H1 (cell line): ENCODE data around the gene KIAA1328. TPM values are rescaled to one million over a fixed set of nuclear protein-coding genes. Genes with fewer than 3 reads are reported as not detected.

Experiments
- CTCF ChIA-PET: fragments of 300-600 bp; sonication (Branson Sonifier 250); formaldehyde crosslinking; loops from one replicate; lab custom pipeline; 2021; ENCODE audit not compliant: partially characterized antibody; lab: Charles Lee
- POLR2A ChIA-PET: fragments of 300-600 bp; sonication (Branson Sonifier 250); formaldehyde crosslinking; loops from one replicate; lab custom pipeline; 2021; ENCODE audit warnings: inconsistent platforms; ENCODE audit not compliant: partially characterized antibody; lab: Charles Lee
- DNase-seq, 2 experiments: peaks; one replicate each; pipeline versions ENCODE4 v3.0.0 to v3.0.0-alpha.2; 2010 to 2022; ENCODE audit warnings: low spot score in 2 of 2, low read depth in 1 of 2, mixed read lengths in 1 of 2
- FAIRE-seq: peaks from 2 replicates; lab custom pipeline; 2011; peaks lifted over from hg19 to GRCh38; lab: Jason Lieb, UNC
- H2AFZ ChIP-seq: 2 replicates; pipeline ENCODE4 v1.8.1; 2012; ENCODE audit warnings: low read length, inconsistent platforms
- H2AK5ac ChIP-seq: 2 replicates; pipeline ENCODE4 v1.6.1; 2013; ENCODE audit warnings: low read depth, low read length
- H2BK120ac ChIP-seq: replicated peaks from 2 replicates; pipeline ENCODE3; 2013; ENCODE audit warnings: low read depth, low read length, inconsistent platforms
- H2BK12ac ChIP-seq: 2 replicates; pipeline ENCODE4 v1.6.1; 2013; ENCODE audit warnings: low read depth, low read length
- H2BK15ac ChIP-seq: 2 replicates; pipeline ENCODE4 v1.6.1; 2013; ENCODE audit warnings: low read length
- H2BK20ac ChIP-seq: 2 replicates; pipeline ENCODE4 v1.6.1; 2013; ENCODE audit warnings: low read length
- H2BK5ac ChIP-seq: 2 replicates; pipeline ENCODE4 v1.6.1; 2013; ENCODE audit warnings: low read depth, low read length
- H3K14ac ChIP-seq: 2 replicates; pipeline ENCODE4 v1.6.1; 2013; ENCODE audit warnings: inconsistent platforms; ENCODE audit not compliant: insufficient read length
- H3K18ac ChIP-seq: 2 replicates; pipeline ENCODE4 v1.6.1; 2013; ENCODE audit warnings: low read length; ENCODE audit errors: extremely low read depth
- H3K23ac ChIP-seq: 2 replicates; pipeline ENCODE4 v1.6.1; 2013; ENCODE audit warnings: inconsistent platforms; ENCODE audit not compliant: insufficient read length
- H3K23me2 ChIP-seq: 2 replicates; pipeline ENCODE4 v1.6.1; 2013; ENCODE audit warnings: low read depth, low read length
- H3K27ac ChIP-seq: 2 replicates; pipeline ENCODE4 v1.6.1; 2011; ENCODE audit warnings: low read depth, low read length, inconsistent platforms
- H3K27me3 ChIP-seq, 4 experiments: replicated peaks in 1 of 4; 1 replicate in 1 of 4; 2 replicates in 3 of 4; pipeline versions ENCODE4 v1.6.1 to v1.8.1; 2011 to 2013; ENCODE audit warnings: low read length in 3 of 4, mild to moderate bottlenecking in 3 of 4, inconsistent platforms in 2 of 4, mixed read lengths in 2 of 4, moderate library complexity in 1 of 4; ENCODE audit not compliant: control insufficient read depth in 3 of 4, insufficient read depth in 3 of 4; ENCODE audit errors: extremely low read depth in 1 of 4
- H3K36me3 ChIP-seq, 4 experiments: 2 replicates each; pipeline versions ENCODE4 v1.6.1 to v1.8.1; 2011 to 2013; ENCODE audit warnings: mild to moderate bottlenecking in 4 of 4, low read length in 3 of 4, moderate library complexity in 2 of 4, control low read depth in 1 of 4, inconsistent platforms in 1 of 4; ENCODE audit not compliant: insufficient read depth in 4 of 4, control insufficient read depth in 2 of 4
- H3K4ac ChIP-seq: replicated peaks from 2 replicates; pipeline ENCODE3; 2013; ENCODE audit warnings: low read length, low read depth, mixed read lengths, inconsistent platforms; ENCODE audit not compliant: insufficient read length
- H3K4me1 ChIP-seq, 4 experiments: replicated peaks in 1 of 4; 1 replicate in 1 of 4; 2 replicates in 3 of 4; pipeline versions ENCODE4 v1.6.1 to v1.8.1; 2011 to 2013; ENCODE audit warnings: low read length in 3 of 4, inconsistent platforms in 2 of 4, mixed read lengths in 1 of 4; ENCODE audit not compliant: insufficient read depth in 4 of 4, control insufficient read depth in 3 of 4
- H3K4me2 ChIP-seq, 2 experiments: 2 replicates each; pipeline versions ENCODE4 v1.6.1 to v1.8.1; 2011 to 2013; ENCODE audit warnings: low read depth in 2 of 2, low read length in 2 of 2, control low read depth in 1 of 2, inconsistent platforms in 1 of 2, mild to moderate bottlenecking in 1 of 2; ENCODE audit not compliant: insufficient read depth in 1 of 2
- H3K4me3 ChIP-seq, 4 experiments: fragments of 200-600, 300-600 bp in 1 of 4; sonication (generic), shearing (Covaris generic), sonication (Bioruptor Twin) in 1 of 4; 2 replicates each; pipeline versions ENCODE4 v1.5.1 to v1.8.1; 2011 to 2016; ENCODE audit warnings: low read length in 4 of 4, low read depth in 3 of 4, control low read depth in 2 of 4, inconsistent platforms in 2 of 4, mild to moderate bottlenecking in 2 of 4, mixed read lengths in 1 of 4, moderate library complexity in 1 of 4; ENCODE audit not compliant: insufficient read depth in 2 of 4; ENCODE audit errors: extremely low read depth in 1 of 4
- H3K56ac ChIP-seq: replicated peaks from 2 replicates; pipeline ENCODE3; 2013; ENCODE audit warnings: low read depth, mild to moderate bottlenecking, mixed read lengths, low read length, inconsistent platforms; ENCODE audit not compliant: insufficient read length
- H3K79me1 ChIP-seq: 2 replicates; pipeline ENCODE4 v1.6.1; 2013; ENCODE audit warnings: low read depth, low read length, control low read depth
- H3K79me2 ChIP-seq, 2 experiments: 2 replicates each; pipeline versions ENCODE4 v1.6.1 to v1.8.1; 2012 to 2013; ENCODE audit warnings: low read length in 2 of 2, mild to moderate bottlenecking in 2 of 2, inconsistent platforms in 1 of 2; ENCODE audit not compliant: insufficient read depth in 2 of 2, control insufficient read depth in 1 of 2
- H3K9ac ChIP-seq, 4 experiments: replicated peaks in 1 of 4; 1 replicate in 1 of 4; 2 replicates in 3 of 4; pipeline versions ENCODE4 v1.6.1 to v1.8.1; 2011 to 2013; ENCODE audit warnings: low read depth in 3 of 4, low read length in 3 of 4, control low read depth in 2 of 4, mild to moderate bottlenecking in 2 of 4, moderate library complexity in 2 of 4, inconsistent platforms in 1 of 4; ENCODE audit errors: extremely low read depth in 1 of 4
- H3K9me3 ChIP-seq, 2 experiments: 2 replicates each; pipeline versions ENCODE4 v1.6.1 to v1.8.1; 2012 to 2013; ENCODE audit warnings: mild to moderate bottlenecking in 2 of 2, moderate library complexity in 2 of 2, control low read depth in 1 of 2, inconsistent platforms in 1 of 2, low read depth in 1 of 2, low read length in 1 of 2, mixed read lengths in 1 of 2; ENCODE audit not compliant: insufficient read depth in 2 of 2
- H4K20me1 ChIP-seq, 2 experiments: replicated peaks in 1 of 2; 2 replicates each; pipeline versions ENCODE3 to v1.8.1; 2011 to 2013; ENCODE audit warnings: inconsistent platforms in 2 of 2, low read length in 2 of 2, mild to moderate bottlenecking in 1 of 2; ENCODE audit not compliant: insufficient read depth in 2 of 2, control insufficient read depth in 1 of 2
- H4K5ac ChIP-seq: 2 replicates; pipeline ENCODE4 v1.6.1; 2013; ENCODE audit warnings: low read length, low read depth, mixed read lengths, inconsistent platforms; ENCODE audit not compliant: insufficient read length
- H4K8ac ChIP-seq: 2 replicates; pipeline ENCODE4 v1.8.0; 2013; ENCODE audit warnings: mild to moderate bottlenecking, moderate library complexity, low read length, inconsistent platforms; ENCODE audit not compliant: insufficient read depth; ENCODE audit errors: extremely low read depth
- H4K91ac ChIP-seq: replicated peaks from 2 replicates; pipeline ENCODE3; 2013; ENCODE audit warnings: low read length, mixed read lengths, inconsistent platforms; ENCODE audit not compliant: insufficient read length
- HDAC2 ChIP-seq, 2 experiments: fragments of 300-600 bp in 1 of 2; sonication (generic) in 1 of 2; IDR thresholded peaks; 2 replicates each; pipeline ENCODE4 v1.6.1; 2011 to 2012; ENCODE audit warnings: low read depth in 2 of 2, low read length in 2 of 2, mild to moderate bottlenecking in 2 of 2, moderate library complexity in 2 of 2, borderline replicate concordance in 1 of 2, inconsistent platforms in 1 of 2
- WGBS, 2 experiments: shearing (Covaris generic) in 1 of 2; methylation state at CpG; one replicate each; pipeline versions ENCODE4 v1.1.6 to v1.1.7; 2013 to 2015; ENCODE audit warnings: low lambda C conversion rate in 2 of 2, mixed read lengths in 2 of 2, inconsistent platforms in 1 of 2, low coverage in 1 of 2, missing lambda C conversion rate in 1 of 2; ENCODE audit not compliant: insufficient replicate concordance in 2 of 2, insufficient coverage in 1 of 2, insufficient read length in 1 of 2; ENCODE audit errors: extremely low coverage in 1 of 2, missing lambda C conversion rate in 1 of 2; 5-methylcytosine and 5-hydroxymethylcytosine counted together
- polyA plus RNA-seq, 7 experiments: library from polyadenylated mRNA; depleted of rRNA in 3 of 7; stranded (reverse) in 5 of 7; unstranded in 2 of 7; fragments of >200 nt in 5 of 7; fragments of 200-250 nt in 2 of 7; gene quantifications; 1 replicate in 5 of 7; 2 replicates in 1 of 7; 4 replicates in 1 of 7; pipeline versions ENCODE4 v1.2.1 to v1.2.3, GENCODE V29; 2011 to 2013; ENCODE audit warnings: missing spikeins in 2 of 7, mixed read lengths in 2 of 7
- total RNA-seq: library from RNA; stranded (reverse); fragmentation: NEBNext Ultra II Directional; extraction: Animal tissue kit (Norgen Biotek cat#: 25700); gene quantifications from 2 replicates; pipeline ENCODE4 v1.2.1, GENCODE V29; 2021

The KIAA1328 gene
- total and polyA plus RNA-seq, 2 of the 8 experiments (the other 6 are each of a cell fraction or from before 2014, with no cell fraction given) = 2.6 to 5.7 TPM

DNA sequence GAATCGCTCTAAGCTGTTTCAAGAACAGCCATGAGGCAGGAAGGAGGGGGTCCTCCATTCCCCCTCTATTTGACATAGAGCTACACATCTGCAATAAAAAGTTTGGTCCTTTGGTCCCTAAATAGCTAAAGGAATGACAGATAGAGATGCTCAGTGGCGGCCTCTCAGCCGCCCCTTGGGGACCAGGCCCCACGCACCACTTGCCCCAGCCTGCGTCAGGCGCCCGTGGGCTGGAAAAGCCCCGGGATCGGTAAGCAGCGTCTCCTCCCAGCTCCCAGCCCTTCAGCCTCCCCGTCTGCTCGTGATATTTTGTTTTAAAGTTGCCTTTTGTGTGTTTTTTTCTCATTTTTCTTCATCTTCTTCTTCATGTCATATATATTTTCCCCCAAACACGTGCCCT is 415.7 kb downstream of the KIAA1328 start:
- H2AK5ac ChIP-seq = no peak overlapping the region
- no peak overlapping the region for H3K56ac ChIP-seq
- H3K9me3 ChIP-seq = no peaks in the 10 kb centered on the region
- H2BK12ac ChIP-seq = no peak overlapping the region
- no peak overlapping the region for H3K4me3 ChIP-seq
- CTCF ChIA-PET = interaction anchor here (1.2 to 1.6 kb wide), 5 partner anchors 9 to 302 kb away, joined by 3 to 5 read pairs (median 4); no protein-coding TSS in a partner anchor
- no peak overlapping the region for H2BK120ac ChIP-seq
- H2BK15ac ChIP-seq = no peak overlapping the region
- H3K36me3 ChIP-seq = no peaks in the 10 kb centered on the region
- no peak overlapping the region for H4K8ac ChIP-seq
- H3K4ac ChIP-seq = no peak overlapping the region
- no peak overlapping the region for H2BK5ac ChIP-seq
- H4K5ac ChIP-seq = no peak overlapping the region
- WGBS, 2 experiments = 89% methylated on average over 13 of the region's 13 CpGs; no CpG with 5 or more reads in 1 of the 2 experiments
- H4K20me1 ChIP-seq = peaks cover 0 to 1% of the 10 kb centered on the region in 2 experiments
- no peak overlapping the region for H3K4me2 ChIP-seq
- H3K4me1 ChIP-seq = peaks cover 0 to 10% (median 3%) of the 10 kb centered on the region in 4 experiments; a peak in 4 of 7 replicates
- no peak overlapping the region for H4K91ac ChIP-seq
- no peak overlapping the region for H3K27ac ChIP-seq
- DNase-seq = no peak
- POLR2A ChIA-PET = no interaction called here
- H3K18ac ChIP-seq = no peak overlapping the region
- H3K79me2 ChIP-seq = no peaks in the 10 kb centered on the region
- no peak overlapping the region for H3K23ac ChIP-seq
- no peaks in the 10 kb centered on the region for H3K23me2 ChIP-seq
- no peaks in the 10 kb centered on the region; the same call in 1 of the 2 replicates for H3K79me1 ChIP-seq
- no peak overlapping the region for H2AFZ ChIP-seq
- no peak overlapping the region for H3K14ac ChIP-seq
- H3K27me3 ChIP-seq = peaks cover 0 to 6% (median 0%) of the 10 kb centered on the region in 4 experiments; a peak in 2 of 7 replicates
- no peak overlapping the region for H3K9ac ChIP-seq
- H2BK20ac ChIP-seq = no peak overlapping the region
- no peak for FAIRE-seq
- no peak for TF ChIP-seq HDAC2 (IDR thresholded peaks at IDR 0.05; ENCODE audit: borderline replicate concordance in 1 of 2, low read depth in 2 of 2, low read length in 2 of 2)
